ENCODE results near the gene POLR1C. TPM values are rescaled to one million over a fixed set of nuclear protein-coding genes. Genes with fewer than 3 reads are reported as not detected.

The POLR1C gene
- total RNA-seq, 1 experiment from 2014 or later, result 84.6 TPM

- DNase-seq (ENCODE audit: low read depth, low spot score) (no peak), ATAC-seq (no peak)
- Histone ChIP-seq H3K9me3 (ENCODE audit: control insufficient read depth in 1 of 2, insufficient read depth in 1 of 2, low read depth in 1 of 2, low read length in 2 of 2) (no peaks in the 10 kb centered on the region), H3K9me2 (ENCODE audit: insufficient read depth) (no peaks in the 10 kb centered on the region), H3K79me2 (ENCODE audit: insufficient read depth, low read length) (peaks cover 54% of the 10 kb centered on the region), H3K9ac (ENCODE audit: low read length) (peak overlapping the region; percentile 90), H3K4me2 (ENCODE audit: low read length) (peak overlapping the region; percentile 84), H3K4me3 (replicated peaks in 1 of 2; ENCODE audit: low read depth in 1 of 2, low read length in 2 of 2) (peak overlapping the region; percentile 66 to 86), H3K36me3 (ENCODE audit: control insufficient read depth in 1 of 2, insufficient read depth in 2 of 2, low read length in 2 of 2) (no peaks in the 10 kb centered on the region), H4K20me1 (ENCODE audit: insufficient read depth) (no peaks in the 10 kb centered on the region), H2AFZ (ENCODE audit: low read depth, low read length, poor library complexity, severe bottlenecking) (no peak overlapping the region), H3K4me1 (ENCODE audit: control insufficient read depth in 1 of 2, insufficient read depth in 2 of 2, low read length in 2 of 2) (peaks cover 9 to 45% of the 10 kb centered on the region in 2 experiments; a peak in 3 of 4 replicates), H3K27me3 (ENCODE audit: insufficient read depth, low read length) (no peaks in the 10 kb centered on the region), H3K27ac (ENCODE audit: low read depth, low read length) (peak overlapping the region; percentile 12; the same call in 1 of the 2 replicates)
- TF ChIP-seq ZFX (IDR thresholded peaks at IDR 0.05) (0 out of 2 replicates have a peak, but pooled peaks have one; percentile 1), EZH2 (IDR thresholded peaks at IDR 0.05) (no peak)
- intact Hi-C loops (cut with micrococcal nuclease), result no loop called here
- ChIA-PET POLR2A (interaction anchor here (0.8 to 1.4 kb wide), 3 partner anchors 16 to 21 kb away, joined by 3 to 5 read pairs (median 4); no protein-coding TSS in a partner anchor), CTCF (interaction anchor here (0.7 kb wide), 1 partner anchor 22 kb away, joined by 3 read pairs; no protein-coding TSS in a partner anchor), RAD21 (ENCODE audit: low non-redundant PET in 1 of 2, low total read pairs in 2 of 2, uncharacterized antibody in 2 of 2, unreplicated experiment in 2 of 2) (interaction anchor here in 1 of 2 experiments (0.6 kb wide), 1 partner anchor 109 kb away, joined by 4 read pairs; the partner anchor contains the start of gene ZNF318)
- TSS peak; percentile 58 for BruUV-seq (replicated peaks)
These were observed 38.9 kb upstream of the POLR1C start for GRCh38 chr6:43478008-43478372.

- no peak for DNase-seq (ENCODE audit: low read depth, low spot score)
- H3K4me1 ChIP-seq (ENCODE audit: control insufficient read depth in 1 of 2, insufficient read depth in 2 of 2, low read length in 2 of 2), result peaks cover 9 to 45% of the 10 kb centered on the region in 2 experiments; a peak in 3 of 4 replicates
- ChIA-PET RAD21 (ENCODE audit: low non-redundant PET in 1 of 2, low total read pairs in 2 of 2, uncharacterized antibody in 2 of 2, unreplicated experiment in 2 of 2) (no interaction called here), CTCF (interaction anchor here (0.7 kb wide), 1 partner anchor 12 kb away, joined by 5 read pairs; no protein-coding TSS in a partner anchor), POLR2A (interaction anchor here (0.6 to 0.7 kb wide), 3 partner anchors 284 to 592 kb away, joined by 3 to 6 read pairs (median 4); no protein-coding TSS in a partner anchor)
- no peak overlapping the region for H3K9ac ChIP-seq (ENCODE audit: low read length)
- no peaks in the 10 kb centered on the region for H3K36me3 ChIP-seq (ENCODE audit: control insufficient read depth in 1 of 2, insufficient read depth in 2 of 2, low read length in 2 of 2)
- H2AFZ ChIP-seq (ENCODE audit: low read depth, low read length, poor library complexity, severe bottlenecking), result no peak overlapping the region
- peaks cover 75% of the 10 kb centered on the region for H3K79me2 ChIP-seq (ENCODE audit: insufficient read depth, low read length)
- no peaks in the 10 kb centered on the region for H3K9me3 ChIP-seq (ENCODE audit: control insufficient read depth in 1 of 2, insufficient read depth in 1 of 2, low read depth in 1 of 2, low read length in 2 of 2)
- BruUV-seq (replicated peaks), result no TSS peak
- H3K4me3 ChIP-seq (replicated peaks in 1 of 2; ENCODE audit: low read depth in 1 of 2, low read length in 2 of 2), result no peak overlapping the region
- H3K4me2 ChIP-seq (ENCODE audit: low read length), result peak overlapping the region; percentile 60
- intact Hi-C loops (cut with micrococcal nuclease), result no loop called here
- no peak for ATAC-seq
- H3K27ac ChIP-seq (ENCODE audit: low read depth, low read length), result no peak overlapping the region; the same call in 1 of the 2 replicates
- H4K20me1 ChIP-seq (ENCODE audit: insufficient read depth), result no peaks in the 10 kb centered on the region
- H3K9me2 ChIP-seq (ENCODE audit: insufficient read depth), result no peaks in the 10 kb centered on the region
- TF ChIP-seq SIN3A (IDR thresholded peaks at IDR 0.05; ENCODE audit: low read depth) (no peak), CBX3 (IDR thresholded peaks at IDR 0.05; ENCODE audit: low read depth) (no peak), CEBPB (IDR thresholded peaks at IDR 0.05; ENCODE audit: low read depth) (peak; percentile 79), JUND (IDR thresholded peaks at IDR 0.05) (no peak), ZBTB33 (IDR thresholded peaks at IDR 0.05; ENCODE audit: extremely low read depth, insufficient replicate concordance, low read length) (no peak)
- no peaks in the 10 kb centered on the region for H3K27me3 ChIP-seq (ENCODE audit: insufficient read depth, low read length)
These were observed 35.8 kb upstream of the POLR1C start for GRCh38 chr6:43481075-43481474.

Data from HCT116 (cell line).